ENCODE measurements around the gene MANEAL.
"Not testable (repeated sequence)": the region's sequence is repeated elsewhere in the genome, so short reads cannot be mapped to it uniquely, and the experiment has no call there.

GRCh38 chr1:37771440-37771839 is 22.2 kb upstream of the MANEAL start:
- TF ChIP-seq POLR2A, CTCF, POLR2AphosphoS5 (IDR thresholded peaks at IDR 0.05): not testable (repeated sequence)

All from breast epithelium (tissue), 3 donors.